Fibroblast of skin of scalp (primary cell): ENCODE measurements around the gene ZNF593OS.

ENCODE experiments used
- DNase-seq: peaks from one replicate; pipeline ENCODE4 v3.0.0-alpha.2; 2013

ZNF593OS gene

DNA sequence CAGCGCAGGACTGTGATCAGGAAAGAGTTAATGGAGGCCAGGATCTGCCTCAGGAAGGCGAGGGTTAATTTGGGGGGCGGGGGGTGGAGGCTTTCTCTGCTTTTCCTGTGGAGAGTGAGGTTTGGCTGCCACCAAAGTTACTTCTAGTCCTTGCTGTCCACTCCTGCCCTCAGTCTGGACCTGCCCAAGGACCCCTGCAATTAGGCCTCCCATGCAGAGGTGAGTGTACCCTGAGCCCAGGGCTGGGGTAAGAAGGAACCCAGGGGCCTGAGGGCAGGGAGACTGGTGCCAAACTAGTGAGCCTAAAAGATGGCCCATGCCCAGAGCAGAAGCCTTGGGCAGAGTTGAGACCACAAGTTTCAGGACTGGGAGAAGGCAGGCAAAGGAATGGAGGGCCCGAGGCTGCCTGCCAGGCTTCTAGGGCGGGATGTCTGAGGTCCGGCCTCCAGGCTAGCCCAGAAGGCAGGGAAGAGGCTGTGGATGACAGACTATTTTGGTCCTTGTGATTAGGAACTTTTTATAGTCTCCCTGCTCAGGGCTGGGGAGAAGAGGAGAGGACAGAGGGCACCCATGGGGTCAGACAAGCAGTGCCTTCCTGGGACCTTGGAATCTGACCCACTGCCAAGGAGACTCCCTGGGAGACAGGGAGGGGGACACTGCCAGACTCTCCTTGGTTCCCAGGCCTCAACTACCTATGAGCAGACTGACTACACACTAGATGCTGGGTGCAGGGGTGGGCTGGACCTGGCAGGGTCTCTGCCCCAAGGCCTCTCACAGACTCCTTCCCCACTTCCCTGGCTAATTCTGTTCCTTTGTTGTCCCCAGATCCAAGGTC lies 12.5 kb downstream of the ZNF593OS start, which contains the start of gene FAM110D:
FAM110D (plus strand) TSS at position 172 of the 835 bp plus-strand sequence. CDS start 2,213 bp downstream, outside the sequence.
- DNase-seq: no peak

DNA sequence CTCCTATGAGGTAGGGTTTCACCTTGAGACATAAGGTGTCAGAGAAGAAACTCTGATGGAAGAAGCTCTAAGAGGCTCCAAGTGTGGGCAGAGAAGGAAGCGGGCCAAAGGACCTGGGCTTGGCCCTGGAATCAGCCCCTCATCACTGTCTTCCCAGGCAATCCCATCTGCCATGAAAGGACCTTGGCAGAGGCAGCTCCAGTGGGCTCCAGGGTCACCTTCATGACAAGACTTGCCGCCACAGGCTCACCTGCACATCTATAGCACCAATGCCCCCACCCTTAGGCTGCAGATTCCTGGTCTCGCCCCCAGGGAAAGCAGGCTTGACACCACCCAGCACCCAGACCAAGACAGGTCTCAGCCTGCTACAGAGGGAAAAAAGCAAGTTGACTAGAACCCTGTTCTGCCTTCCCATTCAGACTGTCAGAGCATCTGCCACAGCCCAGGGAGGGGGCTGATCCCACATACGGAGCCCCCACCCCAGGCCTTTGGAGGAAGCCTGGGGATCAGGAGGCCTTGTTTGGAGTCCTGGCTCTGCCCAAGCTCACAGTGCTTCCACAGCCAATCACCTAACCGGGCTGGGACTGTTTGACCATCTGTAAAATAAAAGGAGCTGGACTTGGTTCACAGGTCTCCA lies 13.2 kb downstream of the ZNF593OS start:
- no peak for DNase-seq

DNA sequence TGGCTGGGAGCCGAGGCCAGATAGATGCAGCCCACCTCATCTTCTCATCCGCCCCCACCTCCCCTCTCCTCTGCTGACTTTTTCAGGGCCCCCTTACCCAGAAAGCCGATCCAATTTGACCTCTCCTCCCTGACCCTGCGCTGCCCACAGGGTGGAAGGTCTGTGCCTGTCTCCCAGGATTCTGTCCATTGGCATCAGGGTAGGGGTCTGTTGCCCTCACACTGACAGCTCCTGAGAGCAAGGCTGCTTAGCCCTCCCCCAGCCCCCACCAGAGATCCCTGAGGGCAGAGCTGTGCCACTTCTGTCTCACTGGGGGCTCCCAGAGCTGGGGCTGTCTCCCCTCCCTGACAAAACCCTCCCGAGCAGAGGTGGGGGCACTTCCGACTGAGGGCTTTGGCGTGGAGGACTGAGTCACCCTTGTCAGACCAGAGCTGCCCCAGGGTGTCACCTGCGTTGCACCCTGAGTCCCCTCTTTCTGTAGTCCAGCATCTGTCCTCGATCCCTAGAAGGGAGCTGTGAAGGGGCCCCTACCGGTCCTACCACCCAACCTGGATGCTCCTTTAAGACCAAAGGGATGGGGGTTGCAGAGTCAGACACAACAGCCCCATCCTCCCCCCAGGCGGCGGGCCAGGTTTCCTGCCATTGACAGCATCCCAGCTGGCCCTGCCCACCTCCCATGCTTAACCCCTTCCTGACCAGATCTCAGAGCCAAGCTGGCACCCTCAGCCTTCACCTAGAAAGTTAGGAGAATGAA lies 15.2 kb downstream of the ZNF593OS start:
- DNase-seq: no peak

DNA sequence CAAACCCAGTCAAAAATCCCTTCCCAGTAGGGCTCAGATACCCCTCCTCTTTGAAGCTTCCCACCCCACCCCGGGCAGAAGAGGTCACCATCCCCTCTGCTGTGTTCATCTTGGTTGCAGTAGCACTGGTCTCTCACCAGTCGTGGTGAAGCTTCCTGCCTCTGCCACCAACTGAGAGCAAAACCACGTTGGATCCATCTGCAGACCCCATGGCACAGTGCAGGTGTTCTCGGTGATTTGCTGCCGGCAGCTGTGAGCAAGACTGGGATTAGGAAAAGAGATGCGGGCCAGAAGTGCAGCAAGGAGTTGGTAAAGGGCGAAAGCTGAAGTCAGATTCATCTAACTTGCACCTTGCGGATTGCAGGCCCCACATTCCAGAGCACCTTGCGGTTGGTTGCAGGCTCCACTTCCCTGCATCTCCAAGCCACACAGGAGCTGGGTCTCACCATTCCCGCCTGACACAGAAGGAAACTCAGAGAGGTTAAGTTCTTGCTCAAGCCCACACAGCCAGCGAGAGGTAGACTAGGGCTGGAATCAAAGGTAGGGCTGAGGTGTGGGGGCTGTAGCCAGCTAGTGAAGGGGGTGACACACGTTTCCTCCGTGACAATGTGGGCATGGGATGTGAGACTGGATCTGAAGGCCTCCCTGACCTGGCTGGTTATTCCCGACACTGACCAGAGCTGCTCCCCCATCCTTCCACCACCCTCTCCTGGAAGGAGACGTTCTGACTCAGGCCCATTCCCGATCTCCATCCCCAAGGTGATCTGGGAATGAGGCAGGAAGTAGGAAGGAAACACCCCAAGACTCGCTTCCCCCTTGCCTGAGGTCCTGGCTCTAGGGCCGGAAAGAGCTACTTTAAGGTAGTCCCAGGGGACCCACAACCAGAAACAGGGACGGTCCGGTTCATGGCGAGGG lies 16.0 kb downstream of the ZNF593OS start:
- DNase-seq: no peak

DNA sequence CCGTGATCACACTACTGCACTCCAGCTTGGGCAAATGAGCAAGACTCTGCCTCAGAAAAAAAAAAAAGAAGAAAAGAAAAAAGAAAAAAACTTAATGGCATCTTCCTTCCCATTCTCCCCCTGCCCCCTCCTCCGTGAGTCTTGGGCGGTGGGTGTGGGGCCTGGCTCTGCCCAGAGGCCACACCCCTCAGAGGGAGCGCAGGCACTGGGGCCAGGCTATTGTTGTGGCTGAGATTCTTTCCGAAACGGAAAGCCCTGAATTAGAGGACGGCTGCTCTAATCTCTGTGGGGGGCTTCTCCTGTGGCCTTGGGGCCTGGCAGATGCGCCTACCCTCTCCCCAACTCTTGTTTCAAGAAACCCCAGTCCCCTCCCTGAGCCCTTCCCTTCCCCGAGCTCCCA lies 16.9 kb downstream of the ZNF593OS start:
- no peak for DNase-seq

DNA sequence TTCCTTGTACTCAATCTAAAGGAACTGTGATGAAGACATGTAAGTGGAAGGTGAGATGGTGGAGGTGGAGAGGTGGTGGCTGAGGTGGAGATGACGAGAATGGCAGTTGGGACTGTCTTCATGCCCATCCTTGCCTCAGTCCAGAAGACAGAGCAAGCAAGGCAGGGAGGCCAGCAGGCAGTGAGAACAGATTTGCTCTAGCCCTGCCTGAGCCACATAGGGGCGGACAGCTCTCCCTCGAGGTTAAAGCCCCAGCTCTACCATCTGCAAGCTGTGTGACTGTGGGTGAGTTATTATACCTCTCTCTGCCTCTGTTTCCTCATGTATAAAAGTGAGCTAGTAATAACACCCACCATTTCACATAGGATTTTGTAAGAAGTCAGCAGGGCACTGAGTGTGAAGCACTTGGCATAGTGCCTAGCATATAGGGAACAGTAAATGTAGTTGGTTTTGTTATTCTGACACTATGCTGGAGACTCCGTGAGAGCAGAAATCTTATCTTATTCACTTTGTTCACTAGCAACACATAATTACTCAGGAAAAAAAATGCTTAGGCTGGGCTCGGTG lies 17.6 kb downstream of the ZNF593OS start:
- no peak for DNase-seq

DNA sequence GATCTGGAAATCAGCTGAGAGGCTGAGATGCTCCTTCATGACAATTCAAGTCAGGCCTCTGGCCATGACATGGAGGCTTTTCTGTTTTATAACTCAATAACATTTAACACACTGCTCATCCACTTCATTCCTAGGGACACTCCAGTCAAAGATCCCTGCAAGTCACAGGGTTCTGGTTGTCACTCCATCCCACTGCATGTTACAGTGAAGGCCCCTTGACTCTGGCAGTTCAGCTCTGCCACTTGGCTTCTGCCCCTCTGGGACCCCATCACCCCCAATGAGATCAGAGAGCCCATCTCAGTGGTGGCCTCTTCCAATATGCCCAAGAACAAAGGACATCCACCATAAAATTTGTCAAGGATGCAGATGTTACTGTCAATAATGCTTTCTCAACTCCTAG lies 22.7 kb downstream of the ZNF593OS start:
- DNase-seq: no peak

DNA sequence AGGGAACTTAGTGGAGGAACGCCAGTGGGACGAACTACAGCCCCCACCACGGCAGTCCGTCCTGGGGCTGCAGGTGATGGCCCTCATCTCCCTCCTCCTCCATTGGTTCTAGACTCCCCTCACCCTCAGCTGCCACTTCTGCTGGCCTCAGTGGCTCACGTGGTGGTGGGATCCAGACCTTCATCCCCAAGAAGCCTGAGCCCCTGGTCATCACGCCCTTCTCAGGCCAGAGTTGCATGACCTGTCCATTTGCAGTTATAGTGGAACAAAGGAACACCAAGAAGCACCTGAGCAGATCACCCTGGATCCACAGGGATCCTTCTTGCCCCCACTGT lies 25.7 kb downstream of the ZNF593OS start:
- no peak for DNase-seq

DNA sequence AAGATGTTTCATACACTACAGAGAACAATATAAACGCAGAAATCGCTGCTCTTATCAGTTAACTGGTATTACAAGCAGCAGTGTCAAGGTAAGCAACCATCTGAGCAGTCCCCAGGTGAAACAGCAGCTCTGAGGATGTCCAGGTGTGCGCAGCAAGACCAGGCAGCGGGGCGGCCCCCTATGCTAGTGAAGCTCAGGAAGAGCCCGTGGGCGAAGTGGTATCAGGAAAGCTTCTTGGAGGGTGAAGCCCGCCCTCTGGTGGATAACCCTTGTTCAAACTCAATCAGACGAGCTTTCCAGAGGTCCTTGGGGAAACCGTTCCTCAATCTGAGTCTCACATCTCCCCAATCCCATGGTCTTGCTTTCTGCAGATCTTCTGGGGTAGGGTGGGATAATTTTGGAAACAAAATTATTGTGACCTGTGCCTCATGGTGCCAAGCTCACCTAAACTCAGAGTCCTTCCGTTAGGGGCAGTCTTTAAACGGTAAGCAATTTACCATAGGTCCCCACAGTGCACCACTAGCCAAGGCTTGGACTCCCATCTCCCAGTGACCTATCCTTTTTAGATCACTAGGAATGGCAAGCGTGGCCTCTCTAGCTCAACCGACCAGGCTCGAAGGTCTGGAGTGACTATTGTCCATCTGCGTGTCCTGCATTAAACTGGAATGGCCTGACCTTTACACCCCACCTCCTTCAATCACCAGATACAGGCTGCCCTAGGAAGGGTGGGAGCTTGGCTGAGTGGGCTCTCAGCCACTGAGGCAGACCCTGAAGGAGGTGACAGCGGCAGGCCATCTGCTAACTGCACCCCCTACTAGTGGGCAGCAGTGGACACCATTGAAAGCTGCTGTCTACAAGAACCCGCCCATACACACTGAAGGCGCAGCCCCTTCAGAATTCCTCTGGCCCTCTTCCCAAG lies 26.3 kb downstream of the ZNF593OS start:
- peak; percentile 75 for DNase-seq

DNA sequence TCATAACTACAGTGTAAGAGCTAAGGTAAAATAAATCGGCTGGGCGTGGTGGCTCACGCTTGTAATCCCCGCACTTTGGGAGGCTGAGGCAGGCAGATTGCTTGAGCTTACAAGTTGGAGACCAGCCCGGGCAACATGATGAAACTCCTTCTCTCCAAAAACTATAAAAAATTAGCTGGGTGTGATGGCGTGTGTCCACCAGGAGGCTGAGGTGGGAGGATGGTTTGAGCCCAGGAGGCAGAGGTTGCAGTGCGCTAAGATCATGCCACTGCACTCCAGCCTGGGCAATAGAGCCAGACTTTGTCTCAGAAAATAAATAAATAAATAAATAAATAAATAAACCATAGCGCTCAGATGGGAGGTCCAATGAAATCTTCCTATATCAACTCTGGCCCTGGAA lies 29.5 kb downstream of the ZNF593OS start:
- DNase-seq: no peak

DNA sequence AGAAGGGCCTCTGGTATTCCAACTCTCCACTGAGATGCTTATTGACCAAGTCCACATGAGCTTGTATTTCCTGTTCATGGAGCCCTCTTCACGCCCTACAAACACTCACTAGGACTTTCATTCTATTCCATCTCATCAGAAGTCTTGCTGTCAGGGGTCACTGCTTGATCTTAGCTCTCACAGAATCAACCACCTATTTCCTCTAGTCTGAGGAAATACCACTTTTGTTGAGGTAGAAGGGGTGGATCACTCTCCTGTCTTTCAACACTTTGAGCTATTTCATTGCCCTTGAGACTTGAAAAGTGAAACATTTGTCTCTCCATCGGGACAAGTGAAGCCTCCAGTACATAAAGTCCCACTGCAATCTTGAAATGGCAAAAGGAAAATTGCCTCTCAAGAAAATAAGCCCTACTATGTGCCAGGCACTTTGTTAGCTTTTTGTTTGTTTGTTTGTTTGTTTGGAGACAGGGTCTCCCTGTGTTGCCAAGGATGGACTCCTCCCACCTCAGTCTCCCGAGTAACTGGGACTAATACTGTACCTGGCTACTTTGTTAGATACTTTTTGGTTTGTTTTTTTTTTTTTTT lies 32.6 kb downstream of the ZNF593OS start:
- no peak for DNase-seq

DNA sequence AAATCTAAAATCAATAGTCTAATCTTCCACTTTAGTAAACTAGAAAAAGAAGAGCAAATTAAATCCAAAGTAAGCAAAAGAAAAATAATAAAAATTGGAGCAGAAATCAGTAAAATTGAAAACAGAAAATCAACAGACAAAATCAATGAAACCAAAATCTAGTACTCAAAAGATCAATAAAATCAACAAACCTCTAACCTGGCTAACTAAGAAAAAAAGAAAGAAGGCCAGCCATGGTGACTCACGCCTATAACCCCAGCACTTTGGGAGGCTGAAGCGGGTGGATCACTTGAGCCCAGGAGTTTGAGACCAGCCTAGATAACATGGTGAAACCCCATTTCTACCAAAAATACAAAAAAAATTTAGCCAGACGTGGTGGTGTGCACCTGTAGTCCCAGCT lies 37.2 kb downstream of the ZNF593OS start:
- DNase-seq: no peak

DNA sequence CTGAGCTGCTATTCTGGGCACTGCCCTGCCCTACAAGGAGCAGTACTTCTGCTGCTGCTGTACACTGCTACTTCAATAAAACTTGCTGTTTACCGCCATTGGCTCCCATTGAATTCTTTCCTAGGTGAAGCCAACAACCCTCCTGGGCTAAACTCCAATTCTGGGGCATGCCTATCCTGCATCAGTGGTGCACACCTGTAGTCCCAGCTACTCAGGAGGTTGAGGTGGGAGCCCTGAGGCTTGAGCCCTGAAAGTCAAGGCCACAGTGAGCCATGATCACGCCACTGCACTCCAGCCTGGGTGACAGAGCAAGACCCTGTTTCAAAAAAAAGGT lies 38.8 kb downstream of the ZNF593OS start:
- DNase-seq: no peak

DNA sequence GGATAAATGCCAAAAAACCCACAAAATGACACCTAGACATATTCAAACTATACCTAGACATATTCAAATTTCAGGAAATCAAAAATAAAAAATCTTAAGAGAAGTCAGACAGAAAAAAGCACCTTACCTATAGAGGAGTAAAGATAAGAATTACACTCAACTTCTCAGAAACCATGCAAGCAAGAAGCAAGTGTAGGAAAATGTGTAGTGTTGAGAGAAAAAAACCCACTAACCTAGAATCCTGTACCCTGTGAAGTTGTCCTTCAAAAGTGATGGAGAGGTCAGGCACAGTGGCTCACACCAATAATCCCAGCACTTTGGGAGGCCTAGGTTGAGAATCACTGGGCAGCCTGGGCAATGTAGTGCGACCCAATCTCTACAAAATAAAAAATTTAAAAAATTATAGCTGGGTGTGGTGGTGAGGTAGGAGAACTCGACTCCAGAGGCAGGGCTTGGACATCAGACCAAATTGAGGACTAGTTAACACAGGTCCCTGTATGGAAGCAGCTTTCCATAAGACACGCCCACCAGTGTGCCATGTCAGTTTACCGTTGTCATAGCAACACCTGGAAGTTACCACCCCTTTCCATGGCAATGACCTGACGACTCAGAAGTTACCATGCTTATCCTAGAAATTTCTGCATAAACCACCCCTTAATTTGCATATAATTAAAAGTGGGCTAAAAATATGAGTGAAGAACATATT lies 39.4 kb downstream of the ZNF593OS start:
- DNase-seq: no peak

DNA sequence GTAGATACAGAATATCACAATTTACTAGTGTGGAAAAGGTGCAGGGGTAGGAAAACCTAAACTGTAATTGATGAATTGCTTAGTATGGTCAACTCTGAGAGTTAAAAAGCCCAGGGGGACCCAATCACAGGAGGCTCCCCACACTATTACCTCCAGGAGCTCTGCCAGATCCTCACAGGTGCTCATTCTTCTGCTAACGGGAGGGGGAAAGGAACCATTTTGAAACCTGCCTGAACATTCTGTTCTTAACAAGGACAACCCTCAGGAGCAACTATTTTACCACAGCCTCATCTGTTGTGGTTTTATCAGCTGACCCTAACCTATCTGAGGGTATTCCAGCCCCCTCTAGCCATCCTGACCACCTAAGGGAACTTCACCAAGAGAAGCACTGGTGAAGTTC lies 40.9 kb downstream of the ZNF593OS start:
- DNase-seq: no peak

DNA sequence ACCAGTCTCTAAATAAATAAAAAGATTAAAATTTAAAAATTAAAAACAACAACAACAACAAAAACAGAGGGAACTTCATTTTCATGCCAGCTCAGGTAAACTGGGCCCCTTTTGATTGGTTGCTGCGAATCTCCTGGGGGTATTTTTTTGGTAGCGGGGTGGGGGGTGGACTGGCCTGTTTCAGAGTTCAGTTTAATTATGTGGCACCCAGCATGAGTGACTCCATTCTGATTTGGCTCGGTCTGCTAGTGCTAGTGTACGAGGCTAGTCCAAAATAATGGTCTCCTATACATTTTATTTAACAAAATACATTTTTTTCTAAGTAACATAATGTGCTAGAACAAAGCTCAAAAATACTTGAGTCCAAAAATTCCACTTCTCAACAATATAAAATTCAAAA lies 41.9 kb downstream of the ZNF593OS start:
- no peak for DNase-seq

DNA sequence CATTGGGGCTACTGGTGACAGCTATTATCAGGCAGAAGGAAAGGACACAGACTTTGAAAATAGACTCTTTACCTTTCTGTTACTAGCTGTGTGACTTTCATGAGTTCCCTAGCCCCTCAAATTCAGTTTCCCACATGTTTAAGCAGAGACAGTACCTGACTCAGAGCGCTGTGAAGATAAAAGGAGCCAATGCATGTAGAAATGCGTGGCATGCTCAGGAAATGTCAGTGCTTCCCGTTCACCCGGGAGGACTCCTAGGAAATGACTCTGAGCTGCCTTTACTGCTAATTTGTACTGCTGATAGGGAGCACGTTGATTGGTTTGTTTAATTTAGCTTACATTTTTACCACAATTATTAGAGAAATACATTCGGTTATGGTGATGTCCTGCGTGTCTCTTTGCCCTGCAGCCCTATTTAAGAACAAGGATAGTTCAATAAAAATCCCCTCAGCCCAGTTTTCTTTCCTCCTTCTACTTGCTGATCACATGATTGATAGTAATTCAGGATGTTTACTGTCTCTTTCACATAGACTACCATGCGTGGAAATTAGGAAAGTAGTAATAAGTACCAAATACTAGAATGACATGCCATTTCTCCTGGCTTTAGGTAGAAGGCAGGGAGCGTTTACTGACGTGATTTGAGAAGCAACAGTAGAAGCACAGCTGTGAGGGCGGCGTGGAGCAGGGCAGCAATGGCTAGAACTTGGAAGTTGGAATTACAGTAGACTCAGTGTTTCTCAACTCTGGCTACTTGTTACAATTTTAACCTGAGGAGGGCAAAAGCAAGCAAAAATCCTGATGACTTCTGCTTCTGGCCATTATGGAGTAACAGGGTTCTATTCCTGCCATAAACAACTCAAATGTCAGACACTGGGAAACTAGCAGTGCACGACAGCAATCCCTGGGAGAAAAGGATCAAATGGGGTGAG lies 44.1 kb downstream of the ZNF593OS start:
- no peak for DNase-seq

DNA sequence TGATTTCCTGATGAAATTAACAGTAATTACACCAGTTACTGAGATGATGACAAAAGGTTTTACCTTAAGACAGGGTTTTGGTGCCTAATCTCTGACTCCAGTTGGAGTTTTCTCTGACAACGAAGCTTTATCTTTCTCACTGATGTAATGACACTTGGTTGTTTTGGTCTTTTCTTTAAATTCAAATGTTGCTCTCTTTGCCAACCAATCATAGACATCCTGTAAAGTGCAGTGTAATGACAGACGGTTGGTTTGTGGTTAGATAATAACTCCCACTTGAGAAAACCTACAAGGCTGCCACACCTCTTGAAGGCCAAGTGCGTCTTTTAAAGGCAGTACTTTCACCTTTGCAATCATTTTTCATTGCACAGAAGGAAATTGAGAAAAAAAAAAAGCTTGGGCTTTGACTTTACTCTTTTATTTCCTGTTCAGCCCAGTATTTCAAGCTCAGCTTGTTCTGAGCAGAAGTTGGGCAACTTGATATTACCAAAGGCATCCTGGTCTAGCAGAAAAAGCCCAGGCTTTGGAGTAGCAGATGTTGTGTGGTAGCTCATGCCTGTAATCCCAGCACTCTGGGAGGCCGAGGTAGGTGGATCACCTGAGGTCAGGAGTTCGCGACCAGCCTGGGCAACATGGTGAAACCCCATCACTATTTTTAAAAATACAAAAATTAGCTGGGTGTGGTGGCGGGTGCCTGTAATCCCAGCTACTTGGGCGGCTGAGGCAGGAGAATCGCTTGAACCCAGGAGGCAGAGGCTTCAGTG lies 45.1 kb downstream of the ZNF593OS start:
- DNase-seq: no peak
